Thymus (tissue), 11 donors: ENCODE data around the gene SLC6A2. TPM values are rescaled to one million over a fixed set of nuclear protein-coding genes. Genes with fewer than 3 reads are reported as not detected.

Source experiments
- DNase-seq, 9 donors: peaks; one replicate each; pipeline ENCODE4 v3.0.0-alpha.2; 2013; ENCODE audit warnings: low spot score in 9 of 9, low read depth in 6 of 9, missing footprints in 1 of 9
- H3K27ac ChIP-seq, 2 donors: one replicate each; pipeline ENCODE4 v1.5.1; 2013; ENCODE audit warnings: control low read depth in 1 of 2, low read depth in 1 of 2, low read length in 1 of 2, mild to moderate bottlenecking in 1 of 2, moderate library complexity in 1 of 2
- H3K27me3 ChIP-seq, 2 donors: one replicate each; pipeline ENCODE4 v1.5.1; 2013; ENCODE audit warnings: low read length in 1 of 2; ENCODE audit not compliant: control insufficient read depth in 2 of 2, insufficient read depth in 1 of 2
- H3K36me3 ChIP-seq, 2 donors: one replicate each; pipeline ENCODE4 v1.5.1; 2013; ENCODE audit warnings: low read length in 1 of 2, mild to moderate bottlenecking in 1 of 2, moderate library complexity in 1 of 2; ENCODE audit not compliant: control insufficient read depth in 2 of 2, insufficient read depth in 2 of 2
- H3K4me1 ChIP-seq, 2 donors: one replicate each; pipeline ENCODE4 v1.5.1; 2013; ENCODE audit warnings: low read length in 2 of 2; ENCODE audit not compliant: control insufficient read depth in 2 of 2, insufficient read depth in 2 of 2
- H3K4me3 ChIP-seq, 2 donors: one replicate each; pipeline ENCODE4 v1.5.1; 2013; ENCODE audit warnings: low read length in 2 of 2, control low read depth in 1 of 2, mild to moderate bottlenecking in 1 of 2
- H3K9me3 ChIP-seq, 2 donors: one replicate each; pipeline ENCODE4 v1.5.1; 2013; ENCODE audit warnings: low read length in 1 of 2, mild to moderate bottlenecking in 1 of 2; ENCODE audit not compliant: control insufficient read depth in 2 of 2, insufficient read depth in 1 of 2
- WGBS: extraction: QIAGEN DNeasy Blood & Tissue Kit; methylation state at CpG from one replicate; pipeline ENCODE4 v1.1.7; 2013; 5-methylcytosine and 5-hydroxymethylcytosine counted together
- polyA plus RNA-seq: library from polyadenylated mRNA; stranded (reverse); fragments of 200-250 nt; gene quantifications from one replicate; pipeline ENCODE4 v1.2.3, GENCODE V29; 2013
- total RNA-seq: library from RNA; stranded (reverse); fragments of 120-200 nt; gene quantifications from one replicate; pipeline ENCODE4 v1.2.4, GENCODE V29; 2013
- donor health status: healthy.

SLC6A2 gene
- total and polyA plus RNA-seq, 2 donors: 0.14 to 0.25 TPM

GRCh38 chr16:55700961-55701360, 45.2 kb downstream of the SLC6A2 start:
- H3K4me3 ChIP-seq: no peak overlapping the region
- H3K27me3 ChIP-seq: no peaks in the 10 kb centered on the region
- no peak for DNase-seq
- H3K4me1 ChIP-seq: peaks cover 0 to 4% of the 10 kb centered on the region in 2 donors
- no peaks in the 10 kb centered on the region for H3K9me3 ChIP-seq
- no peak overlapping the region for H3K27ac ChIP-seq
- WGBS: 93% methylated on average over 3 of the region's 3 CpGs
- H3K36me3 ChIP-seq: no peaks in the 10 kb centered on the region

- Histone ChIP-seq H3K36me3 (no peaks in the 10 kb centered on the region), H3K4me3 (no peak overlapping the region), H3K27me3 (no peaks in the 10 kb centered on the region), H3K9me3 (no peaks in the 10 kb centered on the region), H3K27ac (no peak overlapping the region), H3K4me1 (peaks cover 0 to 4% of the 10 kb centered on the region in 2 donors)
- DNase-seq: peak in 5 of 9 donors; percentile 10 to 50 (median 21)
- 71% methylated on average over 9 of the region's 9 CpGs for WGBS
Observed at GRCh38 chr16:55701442-55702319, 45.9 kb downstream of the SLC6A2 start.

GRCh38 chr16:55703003-55704001, 47.5 kb downstream of the SLC6A2 start:
- H3K27ac ChIP-seq: no peak overlapping the region
- peaks cover 0 to 4% of the 10 kb centered on the region in 2 donors for H3K4me1 ChIP-seq
- no peak overlapping the region for H3K4me3 ChIP-seq
- no peaks in the 10 kb centered on the region for H3K9me3 ChIP-seq
- peak in 8 of 9 donors; percentile 12 to 64 (median 32) for DNase-seq
- H3K27me3 ChIP-seq: no peaks in the 10 kb centered on the region
- no peaks in the 10 kb centered on the region for H3K36me3 ChIP-seq
- WGBS: 21% methylated on average over 10 of the region's 10 CpGs

GRCh38 chr16:55706739-55707384, 51.1 kb downstream of the SLC6A2 start:
- Histone ChIP-seq H3K9me3 (no peaks in the 10 kb centered on the region), H3K27me3 (no peaks in the 10 kb centered on the region), H3K4me3 (no peak overlapping the region), H3K4me1 (peaks cover 0 to 4% of the 10 kb centered on the region in 2 donors), H3K27ac (no peak overlapping the region), H3K36me3 (no peaks in the 10 kb centered on the region)
- DNase-seq: no peak
- 94% methylated on average over 1 of the region's 1 CpG for WGBS

GRCh38 chr16:55709801-55710200, 54.0 kb downstream of the SLC6A2 start:
- WGBS: 87% methylated on average over 5 of the region's 5 CpGs
- no peak overlapping the region for H3K27ac ChIP-seq
- no peaks in the 10 kb centered on the region for H3K27me3 ChIP-seq

GRCh38 chr16:55710466-55710865, 54.7 kb downstream of the SLC6A2 start:
- no peaks in the 10 kb centered on the region for H3K4me1 ChIP-seq
- no peak for DNase-seq
- H3K4me3 ChIP-seq: no peak overlapping the region
- no peaks in the 10 kb centered on the region for H3K27me3 ChIP-seq
- no peaks in the 10 kb centered on the region for H3K36me3 ChIP-seq
- no peak overlapping the region for H3K27ac ChIP-seq
- 25% methylated on average over 2 of the region's 2 CpGs for WGBS
- H3K9me3 ChIP-seq: no peaks in the 10 kb centered on the region

More at GRCh38 chr16:55709801-55710200, 54.0 kb downstream of the SLC6A2 start:
- no peaks in the 10 kb centered on the region for H3K4me1 ChIP-seq
- no peaks in the 10 kb centered on the region for H3K9me3 ChIP-seq
- H3K4me3 ChIP-seq: no peak overlapping the region
- no peak for DNase-seq
- no peaks in the 10 kb centered on the region for H3K36me3 ChIP-seq

GRCh38 chr16:55711959-55712876, 56.4 kb downstream of the SLC6A2 start:
- Histone ChIP-seq H3K27ac (no peak overlapping the region), H3K4me1 (no peaks in the 10 kb centered on the region), H3K4me3 (no peak overlapping the region), H3K36me3 (no peaks in the 10 kb centered on the region), H3K9me3 (no peaks in the 10 kb centered on the region), H3K27me3 (no peaks in the 10 kb centered on the region)
- WGBS: 38% methylated on average over 10 of the region's 10 CpGs
- DNase-seq: peak in 7 of 9 donors; percentile 13 to 65 (median 34)

- no peak overlapping the region for H3K4me3 ChIP-seq
- 83% methylated on average over 1 of the region's 1 CpG for WGBS
- no peaks in the 10 kb centered on the region for H3K9me3 ChIP-seq
Observed at GRCh38 chr16:55713103-55713502, 57.3 kb downstream of the SLC6A2 start.

More at GRCh38 chr16:55713103-55713502, 57.3 kb downstream of the SLC6A2 start:
- no peak for DNase-seq
- H3K36me3 ChIP-seq: no peaks in the 10 kb centered on the region
- no peaks in the 10 kb centered on the region for H3K4me1 ChIP-seq
- H3K27ac ChIP-seq: no peak overlapping the region
- H3K27me3 ChIP-seq: no peaks in the 10 kb centered on the region
